ENCODE data around the gene TOX3. TPM values are rescaled to one million over a fixed set of nuclear protein-coding genes. Genes with fewer than 3 reads are reported as not detected.

TOX3 gene
- total RNA-seq, 1 donor from 2014 or later = not detected

DNA sequence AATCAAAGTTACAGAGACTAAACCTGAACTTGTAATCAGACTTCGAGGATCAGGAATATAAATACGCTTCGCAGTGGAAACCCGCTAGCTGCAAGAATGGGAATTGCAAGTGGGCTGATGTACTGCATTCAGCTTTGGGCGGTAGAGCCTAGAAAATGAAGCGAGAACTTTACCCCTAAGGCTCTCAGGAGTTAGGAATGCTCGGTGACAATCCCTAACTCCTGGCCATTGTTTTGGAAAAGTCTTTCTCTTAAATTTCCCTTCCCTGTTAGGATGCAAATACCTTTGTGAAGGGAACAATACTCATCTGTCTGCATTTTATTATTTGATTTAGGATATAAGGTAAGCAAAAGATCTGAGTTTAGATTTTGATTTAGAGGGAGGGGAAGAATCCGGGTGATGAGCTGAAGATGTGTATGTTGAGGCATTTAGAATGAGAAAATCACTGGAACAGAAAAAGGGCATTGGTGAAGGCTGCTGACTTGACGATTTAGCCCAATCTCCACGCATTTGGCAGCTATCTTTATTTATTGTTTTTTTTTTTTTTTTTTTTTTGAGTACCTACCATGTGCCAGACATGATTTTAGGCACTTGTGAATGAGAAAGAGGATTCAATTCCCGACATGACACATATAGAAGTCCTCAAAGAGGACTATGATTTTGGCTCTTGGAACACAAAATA is 2.2 kb upstream of the TOX3 start:
- ChIA-PET CTCF (no interaction called here), POLR2A (no interaction called here)
- Mint-ChIP-seq H3K4me1 (peaks cover 10% of the 10 kb centered on the region), H3K27me3 (peaks cover 32% of the 10 kb centered on the region), H3K4me3 (no peak overlapping the region), H3K27ac (no peak overlapping the region), H3K9me3 (no peaks in the 10 kb centered on the region), H3K36me3 (ENCODE audit: low read depth) (no peaks in the 10 kb centered on the region)
- DNase-seq (no peak), ATAC-seq (ENCODE audit: low read depth) (no peak)
- intact Hi-C loops (cut with micrococcal nuclease) = no loop called here
- TF ChIP-seq, protein P1, sequence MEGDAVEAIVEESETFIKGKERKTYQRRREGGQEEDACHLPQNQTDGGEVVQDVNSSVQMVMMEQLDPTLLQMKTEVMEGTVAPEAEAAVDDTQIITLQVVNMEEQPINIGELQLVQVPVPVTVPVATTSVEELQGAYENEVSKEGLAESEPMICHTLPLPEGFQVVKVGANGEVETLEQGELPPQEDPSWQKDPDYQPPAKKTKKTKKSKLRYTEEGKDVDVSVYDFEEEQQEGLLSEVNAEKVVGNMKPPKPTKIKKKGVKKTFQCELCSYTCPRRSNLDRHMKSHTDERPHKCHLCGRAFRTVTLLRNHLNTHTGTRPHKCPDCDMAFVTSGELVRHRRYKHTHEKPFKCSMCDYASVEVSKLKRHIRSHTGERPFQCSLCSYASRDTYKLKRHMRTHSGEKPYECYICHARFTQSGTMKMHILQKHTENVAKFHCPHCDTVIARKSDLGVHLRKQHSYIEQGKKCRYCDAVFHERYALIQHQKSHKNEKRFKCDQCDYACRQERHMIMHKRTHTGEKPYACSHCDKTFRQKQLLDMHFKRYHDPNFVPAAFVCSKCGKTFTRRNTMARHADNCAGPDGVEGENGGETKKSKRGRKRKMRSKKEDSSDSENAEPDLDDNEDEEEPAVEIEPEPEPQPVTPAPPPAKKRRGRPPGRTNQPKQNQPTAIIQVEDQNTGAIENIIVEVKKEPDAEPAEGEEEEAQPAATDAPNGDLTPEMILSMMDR (IDR thresholded peaks at IDR 0.05) = no peak

DNA sequence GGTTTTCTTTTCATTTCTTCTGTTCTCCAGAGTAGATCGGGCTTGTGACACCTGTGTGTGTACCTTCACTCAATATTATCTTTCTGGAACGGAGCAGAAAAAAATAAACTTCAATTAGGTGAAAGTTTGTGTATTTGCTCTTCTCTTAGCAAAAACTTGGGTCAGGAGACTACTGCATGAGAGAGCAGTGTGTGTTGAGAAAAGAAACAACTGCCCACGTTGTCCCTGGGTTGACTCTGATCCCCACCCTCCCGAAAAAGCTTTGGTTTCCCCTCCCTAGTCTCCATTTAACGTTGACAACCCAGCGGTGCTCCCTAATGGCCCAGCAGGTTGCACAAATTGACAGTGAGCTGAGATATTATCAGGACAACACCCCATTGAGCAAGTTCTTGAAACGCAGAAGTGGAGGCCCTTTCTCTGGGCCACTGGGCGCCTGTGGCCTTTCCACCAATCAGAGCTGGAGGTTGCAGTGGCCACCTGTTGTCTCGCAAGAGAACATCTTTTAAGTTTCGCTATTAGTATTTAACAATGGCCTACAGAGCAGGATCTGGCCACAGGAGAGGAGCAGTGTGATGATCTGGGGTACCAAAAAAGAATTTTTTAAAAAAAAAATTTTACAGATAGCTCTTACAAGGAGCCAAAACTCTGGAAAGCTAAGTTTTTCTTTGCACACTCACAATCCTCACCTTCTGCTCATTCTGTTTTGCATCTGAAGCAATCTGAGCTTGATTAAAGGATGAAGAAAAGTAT is 1.5 kb upstream of the TOX3 start:
- intact Hi-C loops (cut with micrococcal nuclease) = no loop called here
- Mint-ChIP-seq H3K36me3 (ENCODE audit: low read depth) (no peaks in the 10 kb centered on the region), H3K27me3 (peaks cover 36% of the 10 kb centered on the region), H3K4me3 (no peak overlapping the region), H3K4me1 (peaks cover 10% of the 10 kb centered on the region), H3K27ac (no peak overlapping the region), H3K9me3 (no peaks in the 10 kb centered on the region)
- ChIA-PET CTCF (no interaction called here), POLR2A (no interaction called here)
- DNase-seq (no peak), ATAC-seq (ENCODE audit: low read depth) (no peak)
- TF ChIP-seq, protein P1 (IDR thresholded peaks at IDR 0.05) = no peak

DNA sequence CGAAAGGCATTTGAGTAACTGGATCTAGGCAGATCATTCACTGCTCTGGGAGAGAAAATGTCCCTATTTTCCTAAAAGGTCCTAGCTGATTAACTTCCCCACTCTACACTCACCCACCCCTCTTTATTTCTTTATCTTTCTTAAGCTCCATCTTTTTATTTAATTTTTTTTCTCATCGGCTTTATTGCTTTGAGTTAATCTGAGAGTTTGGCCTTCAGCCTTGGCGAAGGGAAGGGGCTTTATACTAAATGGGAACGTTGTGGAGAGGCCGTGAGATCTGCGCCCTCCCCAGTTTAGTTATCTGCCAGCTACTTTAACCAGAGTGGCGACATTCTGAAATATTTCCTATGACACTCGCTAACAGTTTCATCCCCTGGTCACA is 882 bp upstream of the TOX3 start:
- peaks cover 10% of the 10 kb centered on the region for H3K4me1 Mint-ChIP-seq
- ChIA-PET POLR2A (no interaction called here), CTCF (no interaction called here)
- H3K9me3 Mint-ChIP-seq = no peaks in the 10 kb centered on the region
- peaks cover 36% of the 10 kb centered on the region for H3K27me3 Mint-ChIP-seq
- intact Hi-C loops (cut with micrococcal nuclease) = no loop called here
- DNase-seq (no peak), ATAC-seq (ENCODE audit: low read depth) (no peak)
- no peak overlapping the region for H3K4me3 Mint-ChIP-seq
- H3K27ac Mint-ChIP-seq = no peak overlapping the region
- TF ChIP-seq, protein P1 (IDR thresholded peaks at IDR 0.05) = no peak
- H3K36me3 Mint-ChIP-seq (ENCODE audit: low read depth) = no peaks in the 10 kb centered on the region

DNA sequence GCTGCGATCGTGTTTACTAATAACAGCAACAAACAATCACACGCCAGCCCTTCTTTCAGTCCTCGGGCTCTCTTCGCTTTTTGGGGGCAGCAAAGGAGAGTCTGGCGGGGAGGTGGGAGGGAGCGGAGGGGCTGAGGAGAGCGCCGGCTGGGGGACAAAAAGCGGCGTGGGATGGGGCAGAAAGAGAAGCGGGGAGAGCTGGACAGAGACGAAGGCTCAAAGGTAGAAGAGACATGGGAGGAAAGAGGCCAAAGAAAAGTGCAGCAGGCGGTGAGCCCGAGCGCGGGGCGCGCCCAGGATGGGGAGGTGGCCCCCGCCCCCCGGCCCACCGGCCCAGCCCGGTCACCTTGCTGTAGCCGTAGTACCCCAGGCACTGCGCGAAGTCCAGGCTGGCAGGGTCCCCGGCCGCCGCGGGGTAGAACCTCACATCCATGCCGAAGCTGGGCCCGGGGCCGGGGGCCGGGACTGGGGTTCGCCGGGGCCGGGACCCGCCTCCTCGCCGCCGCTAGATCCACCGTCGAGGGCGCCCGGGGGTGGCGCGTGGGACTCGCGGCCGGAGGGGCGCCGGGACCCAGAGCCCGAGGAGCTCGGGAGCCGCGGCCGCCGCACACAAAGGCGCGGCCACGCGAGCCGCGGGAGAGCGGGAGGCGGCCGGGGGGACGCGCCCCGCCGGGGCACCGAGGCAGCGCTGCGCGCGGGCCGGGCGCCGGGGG is 496 bp downstream of the TOX3 start:
- ATAC-seq (ENCODE audit: low read depth) = no peak
- DNase-seq = no peak
- Mint-ChIP-seq H3K27ac (no peak overlapping the region), H3K4me3 (no peak overlapping the region), H3K36me3 (ENCODE audit: low read depth) (no peaks in the 10 kb centered on the region), H3K27me3 (peaks cover 36% of the 10 kb centered on the region), H3K4me1 (peaks cover 10% of the 10 kb centered on the region), H3K9me3 (no peaks in the 10 kb centered on the region)
- ChIA-PET CTCF (no interaction called here), POLR2A (no interaction called here)
- TF ChIP-seq, protein P1 (IDR thresholded peaks at IDR 0.05) = no peak
- intact Hi-C loops (cut with micrococcal nuclease) = no loop called here

DNA sequence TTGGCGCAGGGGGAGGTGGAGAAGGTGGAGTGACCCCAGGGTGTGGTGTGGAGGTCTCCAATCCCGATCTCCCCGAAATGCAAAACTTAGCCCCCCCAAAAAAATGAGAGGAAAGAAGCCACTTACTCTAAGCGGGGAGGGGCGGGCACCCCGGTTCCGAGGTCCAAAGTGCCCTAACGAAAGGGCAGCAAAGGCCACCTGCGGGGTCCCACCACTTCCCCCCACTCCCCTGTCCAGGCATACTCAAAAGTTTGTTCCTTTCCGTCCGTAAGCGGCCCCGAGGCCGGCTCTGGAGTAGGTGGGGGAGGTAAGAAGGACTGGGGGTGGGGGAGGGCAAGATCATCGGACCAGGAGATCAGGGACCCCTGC is 1.1 kb downstream of the TOX3 start:
- TF ChIP-seq, protein P1 (IDR thresholded peaks at IDR 0.05) = no peak
- Mint-ChIP-seq H3K4me3 (no peak overlapping the region), H3K9me3 (no peaks in the 10 kb centered on the region), H3K27ac (no peak overlapping the region), H3K36me3 (ENCODE audit: low read depth) (no peaks in the 10 kb centered on the region), H3K4me1 (peaks cover 10% of the 10 kb centered on the region), H3K27me3 (peaks cover 33% of the 10 kb centered on the region)
- no peak for ATAC-seq (ENCODE audit: low read depth)
- POLR2A ChIA-PET = no interaction called here
- DNase-seq = no peak
- intact Hi-C loops (cut with micrococcal nuclease) = no loop called here
- CTCF ChIA-PET = no interaction called here
